Mesothelial cell of epicardium (in vitro differentiated cells): ENCODE data around the gene RGS19. TPM values are rescaled to one million over a fixed set of nuclear protein-coding genes. Genes with fewer than 3 reads are reported as not detected.
"Not testable (repeated sequence)": the region's sequence is repeated elsewhere in the genome, so short reads cannot be mapped to it uniquely, and the experiment has no call there.

Experiments
- DNase-seq, 2 experiments: peaks; one replicate each; pipeline ENCODE4 v3.0.0; 2021; ENCODE audit warnings: low spot score in 2 of 2; ENCODE audit not compliant: unreplicated experiment in 2 of 2
- H3K27ac Mint-ChIP-seq: 2 replicates; pipeline ENCODE4 v1.8.0; 2021; ENCODE audit warnings: mixed read lengths
- H3K27me3 Mint-ChIP-seq: 2 replicates; pipeline ENCODE4 v1.8.0; 2021; ENCODE audit warnings: low read depth, mixed read lengths
- H3K36me3 Mint-ChIP-seq: 2 replicates; pipeline ENCODE4 v1.8.0; 2021; ENCODE audit warnings: mixed read lengths
- H3K4me1 Mint-ChIP-seq: 2 replicates; pipeline ENCODE4 v1.8.0; 2021; ENCODE audit warnings: mixed read lengths
- H3K4me3 Mint-ChIP-seq: 2 replicates; pipeline ENCODE4 v1.8.0; 2021; ENCODE audit warnings: mild to moderate bottlenecking, moderate library complexity, mixed read lengths
- H3K9me3 Mint-ChIP-seq: 2 replicates; pipeline ENCODE4 v1.8.0; 2021; ENCODE audit warnings: mixed read lengths
- total RNA-seq: library from RNA; stranded (reverse); gene quantifications from 3 replicates; pipeline ENCODE4 v1.2.1, GENCODE V29; 2021
- TF ChIP-seq, protein P1 (sequence below): fragments of 200-600 bp; sonication (generic); IDR thresholded peaks from one replicate; pipeline ENCODE4 v1.5.0; 2021; ENCODE audit warnings: antibody characterized with exemption; ENCODE audit not compliant: unreplicated experiment

The RGS19 gene
- total RNA-seq, 1 donor from 2014 or later = 7.9 TPM

DNA sequence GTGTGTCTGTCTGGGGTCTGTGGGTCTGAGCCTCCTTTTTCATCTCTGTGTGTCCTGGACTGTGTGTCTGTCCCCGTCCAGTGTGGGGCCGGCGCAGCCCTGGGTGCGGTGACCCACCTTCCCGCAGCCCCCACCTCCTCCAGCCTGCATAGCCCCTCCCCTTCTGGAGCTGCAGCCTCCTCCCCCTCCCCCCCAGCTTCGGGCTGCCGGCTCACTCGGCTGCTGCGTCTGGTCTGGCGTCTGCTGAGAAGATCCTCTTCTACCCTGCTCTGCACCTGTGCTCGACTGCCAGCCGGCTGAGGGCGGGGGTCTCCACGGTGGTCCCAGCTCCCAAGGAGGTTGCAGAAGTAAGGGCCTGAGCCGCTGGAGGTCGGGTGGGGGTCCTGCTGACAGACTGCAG is 12.5 kb upstream of the RGS19 start:
- Mint-ChIP-seq H3K27me3 (peaks cover 43% of the 10 kb centered on the region), H3K36me3 (no peaks in the 10 kb centered on the region), H3K4me1 (peaks cover 1% of the 10 kb centered on the region), H3K9me3 (peaks cover 2% of the 10 kb centered on the region), H3K27ac (no peak overlapping the region), H3K4me3 (no peak overlapping the region)
- no peak for DNase-seq
- TF ChIP-seq, protein P1, sequence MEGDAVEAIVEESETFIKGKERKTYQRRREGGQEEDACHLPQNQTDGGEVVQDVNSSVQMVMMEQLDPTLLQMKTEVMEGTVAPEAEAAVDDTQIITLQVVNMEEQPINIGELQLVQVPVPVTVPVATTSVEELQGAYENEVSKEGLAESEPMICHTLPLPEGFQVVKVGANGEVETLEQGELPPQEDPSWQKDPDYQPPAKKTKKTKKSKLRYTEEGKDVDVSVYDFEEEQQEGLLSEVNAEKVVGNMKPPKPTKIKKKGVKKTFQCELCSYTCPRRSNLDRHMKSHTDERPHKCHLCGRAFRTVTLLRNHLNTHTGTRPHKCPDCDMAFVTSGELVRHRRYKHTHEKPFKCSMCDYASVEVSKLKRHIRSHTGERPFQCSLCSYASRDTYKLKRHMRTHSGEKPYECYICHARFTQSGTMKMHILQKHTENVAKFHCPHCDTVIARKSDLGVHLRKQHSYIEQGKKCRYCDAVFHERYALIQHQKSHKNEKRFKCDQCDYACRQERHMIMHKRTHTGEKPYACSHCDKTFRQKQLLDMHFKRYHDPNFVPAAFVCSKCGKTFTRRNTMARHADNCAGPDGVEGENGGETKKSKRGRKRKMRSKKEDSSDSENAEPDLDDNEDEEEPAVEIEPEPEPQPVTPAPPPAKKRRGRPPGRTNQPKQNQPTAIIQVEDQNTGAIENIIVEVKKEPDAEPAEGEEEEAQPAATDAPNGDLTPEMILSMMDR = no peak

DNA sequence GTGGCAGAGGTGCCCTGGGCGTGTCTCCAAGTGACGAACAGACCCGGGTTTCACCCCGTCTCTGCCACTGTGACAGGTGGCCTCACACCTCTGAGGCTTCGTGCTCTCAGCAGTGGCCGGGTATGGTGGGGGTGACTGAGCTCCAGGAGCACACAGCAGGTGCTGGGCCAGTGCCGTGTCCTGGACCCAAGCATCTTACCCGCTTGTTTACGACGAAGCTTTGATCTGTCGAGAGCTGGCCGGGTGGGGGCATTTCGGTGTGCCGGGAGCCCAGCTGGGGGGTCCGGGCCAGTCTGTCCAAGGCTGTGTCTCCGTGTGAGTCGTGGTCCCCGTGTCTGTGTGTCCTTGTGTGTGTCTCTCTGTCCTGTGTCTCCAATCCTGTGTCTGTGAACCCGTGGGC is 12.0 kb upstream of the RGS19 start:
- Mint-ChIP-seq H3K9me3 (no peaks in the 10 kb centered on the region), H3K36me3 (no peaks in the 10 kb centered on the region), H3K27me3 (peaks cover 47% of the 10 kb centered on the region), H3K4me1 (peaks cover 1% of the 10 kb centered on the region), H3K4me3 (no peak overlapping the region), H3K27ac (no peak overlapping the region)
- TF ChIP-seq, protein P1 = no peak
- no peak for DNase-seq

DNA sequence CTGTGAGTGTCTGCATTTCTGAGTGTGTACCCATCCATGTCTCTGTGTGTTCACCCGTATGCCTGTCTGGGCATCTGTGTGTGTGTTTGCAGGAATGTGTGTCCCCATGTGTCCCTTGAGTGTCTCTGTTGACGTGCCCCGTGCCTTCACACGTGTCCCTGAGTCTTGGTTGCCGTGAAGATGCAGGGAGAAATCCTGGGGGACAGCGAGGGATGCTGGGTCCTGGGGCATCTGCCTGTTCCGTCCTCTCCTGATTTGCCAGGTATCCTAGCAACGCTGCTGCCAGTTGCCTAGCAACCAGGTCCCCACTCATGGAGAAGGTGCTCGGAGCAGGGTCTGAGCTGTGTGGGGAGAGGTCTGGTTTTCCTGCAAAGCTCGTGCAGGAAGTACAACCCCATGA is 10.8 kb upstream of the RGS19 start:
- H3K4me3 Mint-ChIP-seq = no peak overlapping the region
- no peak overlapping the region for H3K27ac Mint-ChIP-seq
- TF ChIP-seq, protein P1 = no peak
- H3K36me3 Mint-ChIP-seq = no peaks in the 10 kb centered on the region
- H3K4me1 Mint-ChIP-seq = peaks cover 1% of the 10 kb centered on the region
- no peaks in the 10 kb centered on the region for H3K9me3 Mint-ChIP-seq
- peaks cover 59% of the 10 kb centered on the region for H3K27me3 Mint-ChIP-seq
- no peak for DNase-seq

DNA sequence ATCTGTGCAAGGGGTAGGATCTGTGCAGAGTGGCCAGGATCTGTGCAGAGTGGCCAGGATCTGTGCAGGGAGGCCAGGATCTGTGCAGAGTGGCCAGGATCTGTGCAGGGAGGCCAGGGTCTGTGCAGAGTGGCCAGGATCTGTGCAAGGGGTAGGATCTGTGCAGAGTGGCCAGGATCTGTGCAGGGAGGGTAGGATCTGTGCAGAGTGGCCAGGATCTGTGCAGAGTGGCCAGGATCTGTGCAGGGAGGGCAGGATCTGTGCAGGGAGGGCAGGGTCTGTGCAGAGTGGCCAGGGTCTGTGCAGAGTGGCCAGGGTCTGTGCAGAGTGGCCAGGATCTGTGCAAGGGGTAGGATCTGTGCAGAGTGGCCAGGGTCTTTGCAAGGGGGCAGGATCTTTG is 9.3 kb upstream of the RGS19 start:
- not testable (repeated sequence) for H3K27ac Mint-ChIP-seq, H3K9me3 Mint-ChIP-seq, H3K4me3 Mint-ChIP-seq, H3K36me3 Mint-ChIP-seq, DNase-seq, H3K4me1 Mint-ChIP-seq
- H3K27me3 Mint-ChIP-seq = peaks cover 70% of the 10 kb centered on the region

DNA sequence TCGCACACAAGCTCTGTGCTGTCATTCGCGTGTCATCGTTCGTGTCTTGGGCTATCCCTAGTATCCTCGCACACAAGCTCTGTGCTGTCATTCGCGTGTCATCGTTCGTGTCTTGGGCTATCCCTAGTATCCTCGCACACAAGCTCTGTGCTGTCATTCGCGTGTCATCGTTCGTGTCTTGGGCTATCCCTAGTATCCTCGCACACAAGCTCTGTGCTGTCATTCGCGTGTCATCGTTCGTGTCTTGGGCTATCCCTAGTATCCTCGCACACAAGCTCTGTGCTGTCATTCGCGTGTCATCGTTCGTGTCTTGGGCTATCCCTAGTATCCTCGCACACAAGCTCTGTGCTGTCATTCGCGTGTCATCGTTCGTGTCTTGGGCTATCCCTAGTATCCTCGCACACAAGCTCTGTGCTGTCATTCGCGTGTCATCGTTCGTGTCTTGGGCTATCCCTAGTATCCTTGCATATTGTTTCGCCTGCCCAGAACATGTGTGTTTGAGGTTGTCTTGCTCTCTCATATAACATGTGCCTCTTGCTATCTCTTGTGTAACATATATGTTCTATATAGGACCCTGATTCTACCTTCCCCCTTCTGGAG is 8.0 kb upstream of the RGS19 start:
- H3K4me1 Mint-ChIP-seq, H3K4me3 Mint-ChIP-seq, H3K27ac Mint-ChIP-seq, H3K36me3 Mint-ChIP-seq, DNase-seq, H3K9me3 Mint-ChIP-seq: not testable (repeated sequence)
- peaks cover 74% of the 10 kb centered on the region for H3K27me3 Mint-ChIP-seq

DNA sequence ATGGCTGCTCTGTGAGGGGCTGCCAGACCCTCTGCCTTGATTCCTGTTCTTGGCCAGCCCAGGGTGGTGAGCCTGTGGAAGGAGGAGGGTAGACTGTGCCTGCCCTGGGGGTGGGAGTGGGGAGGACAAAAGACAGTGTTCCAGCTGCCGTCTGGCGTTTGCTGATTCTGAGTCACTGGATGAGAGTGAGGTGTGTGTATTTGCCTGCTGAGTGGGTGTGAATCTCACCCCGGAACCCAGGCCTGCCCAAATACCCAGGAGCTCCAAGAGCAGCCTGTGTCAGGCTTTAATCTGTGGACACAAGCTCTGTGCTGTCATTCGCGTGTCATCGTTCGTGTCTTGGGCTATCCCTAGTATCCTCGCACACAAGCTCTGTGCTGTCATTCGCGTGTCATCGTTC is 7.5 kb upstream of the RGS19 start:
- Mint-ChIP-seq H3K4me1 (peaks cover 8% of the 10 kb centered on the region), H3K36me3 (no peaks in the 10 kb centered on the region), H3K4me3 (no peak overlapping the region), H3K27me3 (peaks cover 77% of the 10 kb centered on the region), H3K27ac (no peak overlapping the region), H3K9me3 (no peaks in the 10 kb centered on the region)
- TF ChIP-seq, protein P1 = no peak
- DNase-seq = no peak

DNA sequence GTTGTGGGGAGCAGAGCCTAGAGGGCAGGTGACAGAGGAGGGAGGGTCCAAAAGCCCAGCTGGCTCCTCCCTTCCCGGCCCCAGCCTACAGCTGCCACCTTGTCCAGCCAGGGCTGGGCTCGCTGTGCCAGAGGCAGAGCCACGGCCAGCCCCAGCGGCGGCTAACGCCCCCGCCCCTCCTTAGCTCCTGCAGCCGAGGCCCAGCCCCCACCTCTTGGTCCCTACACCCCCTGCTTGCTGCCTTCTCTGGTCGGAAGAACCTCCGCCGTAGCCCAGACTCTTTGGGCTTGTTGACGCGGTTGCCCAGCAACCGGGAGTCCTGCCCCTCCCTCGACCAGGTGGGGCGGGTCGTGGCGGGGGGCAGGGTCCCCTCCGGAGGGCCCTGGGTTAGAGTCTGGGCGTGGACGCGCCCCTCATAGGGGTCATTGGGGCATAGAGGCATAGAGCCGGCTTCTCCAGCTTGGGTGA is 5.4 kb upstream of the RGS19 start:
- H3K27me3 Mint-ChIP-seq = peaks cover 84% of the 10 kb centered on the region

More for the DNA sequence above, 5.4 kb upstream of the RGS19 start:
- peak overlapping the region; percentile 75 for H3K4me3 Mint-ChIP-seq
- no peak overlapping the region for H3K27ac Mint-ChIP-seq
- peaks cover 12% of the 10 kb centered on the region for H3K4me1 Mint-ChIP-seq
- DNase-seq = no peak
- no peaks in the 10 kb centered on the region for H3K9me3 Mint-ChIP-seq
- no peaks in the 10 kb centered on the region for H3K36me3 Mint-ChIP-seq
- TF ChIP-seq, protein P1 = no peak
